Measurements from ENCODE around the gene PLD4. TPM values are rescaled to one million over a fixed set of nuclear protein-coding genes. Genes with fewer than 3 reads are reported as not detected.

The PLD4 gene
- total RNA-seq, 1 experiment from 2014 or later: not detected

- peaks cover 67% of the 10 kb centered on the region for H3K4me1 ChIP-seq (replicated peaks; ENCODE audit: insufficient read depth)
- BruUV-seq (replicated peaks): no TSS peak
- no peak overlapping the region for H3K4me3 ChIP-seq
- H3K4me2 ChIP-seq: peak overlapping the region; percentile 93; the same call in 1 of the 2 replicates
- POLR2A ChIA-PET (ENCODE audit: unreplicated experiment): no interaction called here
- H3K27me3 ChIP-seq (ENCODE audit: insufficient read depth, low read depth): no peaks in the 10 kb centered on the region
- intact Hi-C loops (cut with micrococcal nuclease; ENCODE audit: unreplicated experiment): loop anchor here (1.0 kb wide), 1 partner anchor 70 kb away; no protein-coding TSS in a partner anchor
- H2AFZ ChIP-seq: no peak overlapping the region
- H4K20me1 ChIP-seq (ENCODE audit: insufficient read depth): no peaks in the 10 kb centered on the region
- CTCF ChIA-PET: interaction anchor here (0.5 kb wide), 2 partner anchors 61 to 210 kb away, joined by 3 to 4 read pairs; no protein-coding TSS in a partner anchor
- TF ChIP-seq EZH2 (IDR thresholded peaks at IDR 0.05; ENCODE audit: low read depth) (no peak), CTCF (conservative IDR thresholded peaks at IDR 0.05) (no peak)
- H3F3A ChIP-seq (ENCODE audit: insufficient read depth, low read depth): peaks cover 49% of the 10 kb centered on the region
- no peaks in the 10 kb centered on the region for H3K36me3 ChIP-seq (ENCODE audit: low read depth)
- H3K9me2 ChIP-seq (ENCODE audit: insufficient read depth): no peaks in the 10 kb centered on the region
- H3K27ac ChIP-seq: no peak overlapping the region
- DNase-seq: no peak
- no peaks in the 10 kb centered on the region for H3K79me2 ChIP-seq (ENCODE audit: low read depth)
- no peaks in the 10 kb centered on the region for H3K9me3 ChIP-seq (ENCODE audit: insufficient read depth, low read depth)
These were observed 51.0 kb downstream of the PLD4 start for GRCh38 chr14:104975481-104976197.

- no peaks in the 10 kb centered on the region for H3K79me2 ChIP-seq (ENCODE audit: low read depth)
- no peaks in the 10 kb centered on the region for H3K36me3 ChIP-seq (ENCODE audit: low read depth)
- no peak overlapping the region for H3K4me3 ChIP-seq
- H3K27ac ChIP-seq: no peak overlapping the region
- no peaks in the 10 kb centered on the region for H3K9me3 ChIP-seq (ENCODE audit: insufficient read depth, low read depth)
- TF ChIP-seq CTCF (conservative IDR thresholded peaks at IDR 0.05): peak; percentile 87
- no peak for TF ChIP-seq EZH2 (IDR thresholded peaks at IDR 0.05; ENCODE audit: low read depth)
- H3F3A ChIP-seq (ENCODE audit: insufficient read depth, low read depth): peaks cover 41% of the 10 kb centered on the region
- ChIA-PET CTCF (interaction anchor here (0.5 to 0.6 kb wide), 3 partner anchors 47 to 211 kb away, joined by 3 to 9 read pairs (median 4); no protein-coding TSS in a partner anchor), POLR2A (ENCODE audit: unreplicated experiment) (interaction anchor here (0.6 kb wide), 2 partner anchors 45 to 69 kb away, joined by 3 read pairs; no protein-coding TSS in a partner anchor)
- BruUV-seq (replicated peaks): no TSS peak
- intact Hi-C loops (cut with micrococcal nuclease; ENCODE audit: unreplicated experiment): loop anchor here (1.0 kb wide), 1 partner anchor 69 kb away; no protein-coding TSS in a partner anchor
- no peak overlapping the region for H2AFZ ChIP-seq
- H3K4me2 ChIP-seq: peak overlapping the region; percentile 93
- H3K27me3 ChIP-seq (ENCODE audit: insufficient read depth, low read depth): no peaks in the 10 kb centered on the region
- peak; percentile 67 to 86 for DNase-seq
- no peaks in the 10 kb centered on the region for H3K9me2 ChIP-seq (ENCODE audit: insufficient read depth)
- H3K4me1 ChIP-seq (replicated peaks; ENCODE audit: insufficient read depth): peaks cover 60% of the 10 kb centered on the region
- H4K20me1 ChIP-seq (ENCODE audit: insufficient read depth): no peaks in the 10 kb centered on the region
These were observed 51.7 kb downstream of the PLD4 start for GRCh38 chr14:104976198-104977007.

GRCh38 chr14:104977008-104977680 lies 52.5 kb downstream of the PLD4 start:
- DNase-seq: no peak

More at GRCh38 chr14:104977008-104977680, 52.5 kb downstream of the PLD4 start:
- CTCF ChIA-PET: interaction anchor here (0.6 kb wide), 2 partner anchors 46 to 69 kb away, joined by 4 to 9 read pairs; no protein-coding TSS in a partner anchor
- intact Hi-C loops (cut with micrococcal nuclease; ENCODE audit: unreplicated experiment): no loop called here
- no peak for TF ChIP-seq EZH2 (IDR thresholded peaks at IDR 0.05; ENCODE audit: low read depth)
- TF ChIP-seq CTCF (conservative IDR thresholded peaks at IDR 0.05): no peak
- no peaks in the 10 kb centered on the region for H3K79me2 ChIP-seq (ENCODE audit: low read depth)
- H3K9me2 ChIP-seq (ENCODE audit: insufficient read depth): no peaks in the 10 kb centered on the region
- no peak overlapping the region for H3K27ac ChIP-seq
- H3F3A ChIP-seq (ENCODE audit: insufficient read depth, low read depth): peaks cover 34% of the 10 kb centered on the region
- H3K4me1 ChIP-seq (replicated peaks; ENCODE audit: insufficient read depth): peaks cover 52% of the 10 kb centered on the region
- no peaks in the 10 kb centered on the region for H4K20me1 ChIP-seq (ENCODE audit: insufficient read depth)
- H3K9me3 ChIP-seq (ENCODE audit: insufficient read depth, low read depth): no peaks in the 10 kb centered on the region
- BruUV-seq (replicated peaks): TSS peak; percentile 24
- H2AFZ ChIP-seq: peak overlapping the region; percentile 70; the same call in 1 of the 2 replicates
- no peaks in the 10 kb centered on the region for H3K36me3 ChIP-seq (ENCODE audit: low read depth)
- no peaks in the 10 kb centered on the region for H3K27me3 ChIP-seq (ENCODE audit: insufficient read depth, low read depth)
- peak overlapping the region; percentile 93 for H3K4me2 ChIP-seq
- peak overlapping the region; percentile 55; the same call in 1 of the 2 replicates for H3K4me3 ChIP-seq
- POLR2A ChIA-PET (ENCODE audit: unreplicated experiment): interaction anchor here (0.6 kb wide), 1 partner anchor 68 kb away, joined by 3 read pairs; no protein-coding TSS in a partner anchor

All from PC-9 (cell line).